AG10803 (cell line): ENCODE data around the gene CCNYL1.

Experiments
- DNase-seq: peaks from one replicate; pipeline ENCODE4 v3.0.0; 2010; ENCODE audit warnings: low read depth
- H3K4me3 ChIP-seq: 2 replicates; pipeline ENCODE4 v1.5.1; 2011; ENCODE audit warnings: mild to moderate bottlenecking, low read length, control low read depth
- TF ChIP-seq, protein P1 (sequence below): conservative IDR thresholded peaks from 2 replicates; pipeline ENCODE4 v1.5.1; 2011; ENCODE audit warnings: mild to moderate bottlenecking, low read length, control low read depth, inconsistent platforms

Gene CCNYL1

DNA sequence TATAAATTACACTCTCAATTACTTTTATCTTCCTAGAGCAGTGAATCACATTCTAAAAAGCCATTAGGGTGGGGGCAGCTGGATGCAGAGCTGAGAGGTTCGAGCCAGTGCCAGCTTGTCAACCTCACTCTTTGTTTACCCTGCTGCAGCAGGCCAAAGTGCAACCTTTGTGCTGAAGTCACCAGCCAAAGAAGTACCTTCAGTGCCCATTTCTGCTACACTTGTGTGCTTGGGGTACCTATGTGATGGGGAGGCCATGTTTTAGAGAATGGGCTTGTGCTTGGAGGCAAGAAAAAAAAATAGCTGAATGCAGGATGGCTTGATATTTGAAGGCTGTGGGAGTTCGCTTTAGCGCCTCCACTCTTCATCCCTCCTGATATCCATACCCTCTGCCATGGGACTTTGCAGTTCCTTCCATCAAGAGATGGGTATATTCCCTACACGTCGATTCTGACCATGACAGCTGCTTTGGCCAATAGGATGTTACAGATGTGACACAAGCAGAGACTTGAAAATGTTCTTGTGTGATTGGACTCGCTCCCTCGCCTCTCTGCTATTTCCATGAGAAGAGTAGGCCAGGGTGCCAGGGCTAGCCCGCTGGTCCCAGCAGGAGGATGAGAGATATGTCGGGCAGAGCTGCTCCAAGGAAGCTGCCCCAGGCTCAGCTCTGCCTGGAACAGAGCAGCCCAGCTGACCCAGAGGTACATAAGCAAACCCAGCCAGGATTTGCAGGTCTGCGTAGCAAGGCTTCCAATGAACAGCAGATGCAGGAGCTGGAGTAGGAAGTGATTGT lies 71.0 kb downstream of the CCNYL1 start:
- no peak for DNase-seq
- TF ChIP-seq, protein P1, sequence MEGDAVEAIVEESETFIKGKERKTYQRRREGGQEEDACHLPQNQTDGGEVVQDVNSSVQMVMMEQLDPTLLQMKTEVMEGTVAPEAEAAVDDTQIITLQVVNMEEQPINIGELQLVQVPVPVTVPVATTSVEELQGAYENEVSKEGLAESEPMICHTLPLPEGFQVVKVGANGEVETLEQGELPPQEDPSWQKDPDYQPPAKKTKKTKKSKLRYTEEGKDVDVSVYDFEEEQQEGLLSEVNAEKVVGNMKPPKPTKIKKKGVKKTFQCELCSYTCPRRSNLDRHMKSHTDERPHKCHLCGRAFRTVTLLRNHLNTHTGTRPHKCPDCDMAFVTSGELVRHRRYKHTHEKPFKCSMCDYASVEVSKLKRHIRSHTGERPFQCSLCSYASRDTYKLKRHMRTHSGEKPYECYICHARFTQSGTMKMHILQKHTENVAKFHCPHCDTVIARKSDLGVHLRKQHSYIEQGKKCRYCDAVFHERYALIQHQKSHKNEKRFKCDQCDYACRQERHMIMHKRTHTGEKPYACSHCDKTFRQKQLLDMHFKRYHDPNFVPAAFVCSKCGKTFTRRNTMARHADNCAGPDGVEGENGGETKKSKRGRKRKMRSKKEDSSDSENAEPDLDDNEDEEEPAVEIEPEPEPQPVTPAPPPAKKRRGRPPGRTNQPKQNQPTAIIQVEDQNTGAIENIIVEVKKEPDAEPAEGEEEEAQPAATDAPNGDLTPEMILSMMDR = no peak
- H3K4me3 ChIP-seq = no peak overlapping the region

- DNase-seq = no peak
- no peak overlapping the region for H3K4me3 ChIP-seq
- TF ChIP-seq, protein P1 = no peak
Observed at GRCh38 chr2:207783514-207783913, 72.1 kb downstream of the CCNYL1 start.

- H3K4me3 ChIP-seq = no peak overlapping the region
- DNase-seq = no peak
- TF ChIP-seq, protein P1 = no peak
Observed at GRCh38 chr2:207784898-207785297, 73.5 kb downstream of the CCNYL1 start.

DNA sequence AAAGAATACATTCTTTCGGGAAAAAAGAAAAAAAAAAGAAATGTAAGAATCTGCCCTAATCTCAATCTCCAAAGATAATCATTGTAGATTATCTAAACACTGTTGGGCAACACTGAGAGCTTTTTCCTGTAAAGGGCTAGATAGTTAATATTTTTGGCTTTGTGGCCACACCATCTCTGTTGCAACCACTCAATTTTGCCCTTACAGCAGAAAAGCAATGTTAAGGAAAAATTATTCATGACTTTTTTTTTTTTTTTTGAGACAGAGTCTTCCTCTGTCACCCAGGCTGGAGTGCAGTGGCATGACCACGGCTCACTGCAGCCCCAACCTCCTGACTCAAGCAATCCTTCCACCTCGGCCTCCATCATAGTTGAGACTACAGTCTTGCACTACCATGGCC lies 75.6 kb downstream of the CCNYL1 start:
- TF ChIP-seq, protein P1 = no peak
- no peak for DNase-seq

DNA sequence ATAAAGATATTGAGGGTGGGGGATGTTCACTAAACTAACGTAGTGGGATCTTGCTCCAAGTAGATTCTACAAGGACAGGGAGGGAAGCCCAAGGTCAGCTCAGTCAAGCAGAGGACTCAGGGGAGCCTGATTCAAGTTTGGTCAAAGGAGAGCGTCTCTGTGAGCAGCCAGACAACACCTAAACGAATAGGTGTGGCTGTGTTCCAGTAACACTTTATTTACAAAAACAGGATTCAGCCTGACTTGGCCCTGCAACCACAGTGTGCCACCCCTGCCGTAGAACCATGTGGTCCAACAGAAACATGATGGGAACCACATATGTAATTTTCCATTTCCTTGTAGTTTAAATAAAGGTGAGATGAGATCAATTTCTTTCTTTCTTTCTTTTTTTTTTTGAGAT lies 76.4 kb downstream of the CCNYL1 start:
- no peak overlapping the region for H3K4me3 ChIP-seq
- TF ChIP-seq, protein P1 = no peak
- DNase-seq = no peak

More for the DNA sequence above, 75.6 kb downstream of the CCNYL1 start:
- H3K4me3 ChIP-seq = no peak overlapping the region

DNA sequence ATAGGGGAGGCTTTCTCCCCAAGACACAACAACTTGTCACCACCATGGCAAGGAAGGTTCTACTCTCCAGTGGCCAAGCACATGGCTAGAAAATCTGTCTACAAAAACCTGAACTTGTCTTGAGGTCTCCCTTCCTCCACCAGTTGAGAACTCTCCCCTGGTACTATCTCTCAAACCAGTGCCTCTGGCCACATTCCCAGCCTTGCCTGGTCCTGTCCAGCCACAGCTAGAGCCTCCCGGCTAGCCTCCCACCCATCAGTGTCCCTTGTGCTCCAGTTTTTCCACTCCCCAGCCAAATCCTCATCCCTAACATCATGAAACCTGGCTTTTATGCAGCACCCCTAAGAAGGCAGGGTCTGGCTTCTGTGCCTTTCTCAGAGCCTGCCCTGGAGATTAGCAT lies 79.5 kb downstream of the CCNYL1 start:
- H3K4me3 ChIP-seq = no peak overlapping the region
- TF ChIP-seq, protein P1 = no peak
- no peak for DNase-seq

DNA sequence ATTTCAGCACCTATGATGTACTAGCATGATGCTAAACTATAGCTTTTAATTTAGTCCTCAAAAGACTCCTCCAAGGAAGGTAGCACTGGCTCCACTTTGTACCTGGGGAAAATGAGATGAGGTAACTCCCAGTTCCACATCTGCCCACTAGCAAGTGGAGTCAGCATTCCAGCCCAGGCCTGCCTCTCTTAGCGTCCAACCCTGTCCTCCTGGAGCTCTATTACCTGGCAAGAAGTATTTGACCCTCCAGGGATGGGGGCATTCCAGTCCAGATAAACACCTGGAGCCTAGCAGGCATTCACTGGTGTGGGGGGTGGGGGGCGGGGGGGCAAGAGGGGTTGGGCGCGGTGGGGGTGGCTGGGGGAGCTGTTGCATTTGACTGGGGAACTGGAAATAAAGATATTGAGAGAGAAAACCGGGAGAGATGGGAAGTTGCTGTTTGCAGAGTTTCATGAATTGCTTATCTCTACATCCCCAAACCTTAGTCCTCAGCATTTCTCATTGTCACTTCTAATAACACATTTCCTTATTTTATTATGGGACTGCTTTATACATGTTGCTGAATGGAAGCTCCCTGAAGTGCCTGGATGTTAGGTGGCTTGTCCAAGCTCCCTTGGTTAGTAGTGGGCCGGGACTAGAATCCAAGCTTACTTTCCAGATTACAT lies 80.3 kb downstream of the CCNYL1 start:
- no peak for DNase-seq
- no peak overlapping the region for H3K4me3 ChIP-seq
- TF ChIP-seq, protein P1 = no peak
